ENCODE results near the gene APOOL.

APOOL gene

DNA sequence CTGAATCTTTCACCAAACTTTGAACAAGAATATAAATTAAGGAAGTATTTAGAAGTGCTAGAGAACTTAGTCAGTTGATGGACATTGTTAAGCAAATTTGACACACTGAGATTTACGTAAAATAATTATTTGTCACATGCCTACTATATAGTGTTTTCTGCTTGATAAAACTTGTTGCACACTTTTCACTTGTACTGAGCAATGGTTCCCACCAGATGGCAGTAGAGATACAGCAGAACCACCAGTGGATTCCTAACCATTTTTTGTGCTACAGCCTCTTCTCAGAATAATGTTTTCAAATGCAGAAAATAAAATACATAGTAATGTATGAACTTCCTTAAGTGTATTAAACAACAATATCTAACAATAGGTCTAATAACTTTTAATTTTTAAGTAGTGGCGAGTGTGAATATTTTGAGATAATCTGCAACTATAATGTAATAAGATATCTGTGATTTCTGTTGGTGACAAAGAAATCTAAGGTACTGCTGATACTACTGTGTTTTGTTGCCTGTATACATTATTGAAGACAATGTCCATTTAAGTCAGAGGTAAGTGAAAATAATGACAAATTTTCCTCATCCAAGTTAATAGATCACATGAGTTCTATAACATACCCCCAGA is 81.2 kb downstream of the APOOL start:
- peak; percentile 19 for DNase-seq (ENCODE audit: low spot score)

DNA sequence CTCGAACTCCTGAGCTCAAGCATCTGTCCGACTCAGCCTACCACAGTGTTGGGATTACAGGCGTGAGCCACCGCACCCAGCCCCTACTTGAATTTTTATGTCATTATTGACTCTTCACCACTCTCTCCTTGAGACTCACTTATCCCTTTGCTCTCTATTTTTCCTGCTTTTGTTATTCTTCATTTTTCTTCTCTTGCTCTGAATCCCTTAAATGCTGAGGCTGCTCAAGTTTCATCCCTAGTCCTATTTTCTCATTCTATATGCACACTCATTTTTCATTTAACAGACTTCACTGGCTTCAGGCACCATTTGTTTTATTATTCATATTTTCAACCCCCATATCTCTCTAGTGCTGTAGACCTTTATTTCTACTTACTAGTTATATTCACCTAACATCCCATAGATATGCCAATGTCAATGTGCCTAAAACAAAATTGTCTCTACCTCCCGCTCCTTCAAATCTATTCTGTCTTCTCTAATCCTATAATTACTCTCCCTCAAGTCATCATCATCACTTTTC is 85.7 kb downstream of the APOOL start:
- no peak for DNase-seq (ENCODE audit: low spot score)

DNA sequence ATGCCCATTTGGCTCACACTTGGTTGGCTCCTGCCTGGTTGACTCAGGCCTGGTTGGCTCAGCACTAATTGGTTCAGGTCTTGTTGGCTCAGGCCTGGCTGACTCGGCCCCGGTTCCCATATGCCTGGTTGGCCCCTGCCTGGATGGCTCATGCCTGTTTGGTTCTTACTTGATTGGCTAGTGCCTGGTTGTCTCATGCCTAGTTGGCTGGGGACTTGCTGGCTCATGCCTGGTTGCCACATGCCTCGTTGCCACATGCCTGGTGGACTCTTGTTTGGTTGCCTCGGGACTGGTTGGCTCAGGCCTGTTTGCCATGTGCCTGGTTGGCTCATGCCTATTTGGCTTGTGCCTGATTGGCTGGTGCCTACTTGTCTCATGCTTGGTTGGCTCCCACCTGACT is 103.7 kb downstream of the APOOL start:
- no peak for DNase-seq (ENCODE audit: low spot score)

DNA sequence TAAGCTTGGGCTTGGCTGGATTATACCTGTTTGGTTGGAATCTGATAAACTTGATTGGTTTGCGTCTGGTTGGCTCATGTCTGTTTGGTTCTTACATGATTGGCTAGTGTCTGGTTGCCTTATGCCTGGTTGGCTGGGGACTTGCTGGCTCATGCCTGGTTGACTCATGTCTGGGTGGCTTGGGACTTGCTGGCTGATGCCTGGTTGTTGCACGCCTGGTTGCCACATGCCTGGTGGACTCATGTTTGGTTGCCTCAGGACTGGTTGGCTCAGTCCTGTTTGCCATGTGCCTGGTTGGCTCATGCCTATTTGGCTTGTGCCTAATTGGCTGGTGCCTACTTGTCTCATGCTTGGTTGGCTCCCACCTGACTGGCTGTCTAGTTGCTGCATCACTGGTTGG is 104.5 kb downstream of the APOOL start:
- no peak for DNase-seq (ENCODE audit: low spot score)

DNA sequence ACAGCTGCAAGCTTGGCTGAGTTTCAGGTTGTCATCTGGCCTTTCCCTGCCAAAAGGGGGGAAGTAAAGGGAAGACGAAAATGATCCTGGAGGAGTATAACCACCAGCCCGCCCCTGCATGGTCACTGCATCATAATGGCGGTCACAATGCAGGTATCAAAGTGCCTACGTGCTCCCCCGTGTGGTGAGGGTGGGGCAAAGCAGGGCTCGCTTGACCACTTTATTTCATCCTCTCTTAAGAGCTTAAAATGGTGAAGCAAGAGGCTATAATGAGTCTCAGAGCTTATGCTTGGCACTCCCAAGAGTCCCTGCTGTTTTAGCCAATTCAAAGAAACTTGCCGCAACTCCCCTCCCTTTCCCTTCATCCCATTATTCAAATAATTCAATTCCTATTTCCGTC is 105.6 kb downstream of the APOOL start:
- peak; percentile 5 for DNase-seq (ENCODE audit: low spot score)

DNA sequence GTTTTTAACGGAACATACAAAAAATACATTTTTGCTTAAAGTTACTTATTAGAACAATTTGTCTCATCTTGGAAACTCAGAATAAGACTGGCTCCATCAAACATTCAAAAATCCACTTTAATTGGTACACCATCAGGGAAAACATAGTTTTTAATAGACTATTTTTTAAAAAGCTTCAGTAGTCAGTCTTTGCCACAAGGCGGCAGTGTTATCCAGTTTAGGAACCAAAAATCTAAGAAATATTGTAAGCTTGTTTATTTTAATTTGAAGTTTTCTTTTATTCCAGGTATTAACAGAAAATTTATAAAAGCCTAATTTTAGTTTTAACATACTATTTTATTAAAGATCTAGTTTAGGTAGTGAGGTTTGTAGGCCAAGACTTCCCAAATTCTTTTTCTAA is 107.7 kb downstream of the APOOL start:
- peak; percentile 3 for DNase-seq (ENCODE audit: low spot score)

DNA sequence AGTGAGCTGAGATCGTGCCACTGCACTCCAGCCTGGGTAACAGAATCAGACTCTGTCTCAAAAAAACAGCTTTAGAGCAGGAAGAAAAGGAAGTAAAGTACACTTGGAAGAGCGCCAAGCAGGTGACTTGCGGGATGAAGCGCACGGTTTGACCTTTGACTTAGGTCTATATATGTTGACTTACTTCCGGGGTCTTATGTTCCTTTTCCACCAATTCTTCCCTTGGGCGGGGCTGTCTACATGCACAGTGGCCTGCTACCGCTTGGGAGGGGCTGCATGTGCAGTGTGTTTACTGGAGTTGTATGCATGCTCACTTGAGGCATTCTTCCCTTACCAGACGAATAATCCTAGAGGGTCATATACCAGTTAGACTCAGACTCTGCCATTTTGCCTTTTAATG is 108.6 kb downstream of the APOOL start:
- DNase-seq (ENCODE audit: low spot score), result no peak

DNA sequence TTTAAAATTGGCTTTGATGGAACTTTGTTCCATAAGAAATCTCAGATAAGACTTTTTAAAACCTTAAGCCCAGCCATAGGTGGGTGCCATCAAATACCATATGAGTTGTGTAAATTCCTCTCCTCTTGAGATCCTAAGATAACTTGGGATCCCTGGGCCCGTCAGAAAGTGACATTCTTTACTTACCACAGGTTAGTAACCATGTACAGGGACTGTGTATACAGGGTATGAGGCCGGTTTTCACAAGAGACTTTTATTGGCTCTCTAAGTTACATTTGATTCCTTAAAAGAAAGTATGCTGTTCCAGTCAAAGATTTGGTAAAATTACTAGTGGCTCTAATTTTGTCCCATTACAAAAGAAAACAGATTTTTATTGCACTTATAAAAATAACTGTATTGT is 110.1 kb downstream of the APOOL start:
- DNase-seq (ENCODE audit: low spot score), result no peak

DNA sequence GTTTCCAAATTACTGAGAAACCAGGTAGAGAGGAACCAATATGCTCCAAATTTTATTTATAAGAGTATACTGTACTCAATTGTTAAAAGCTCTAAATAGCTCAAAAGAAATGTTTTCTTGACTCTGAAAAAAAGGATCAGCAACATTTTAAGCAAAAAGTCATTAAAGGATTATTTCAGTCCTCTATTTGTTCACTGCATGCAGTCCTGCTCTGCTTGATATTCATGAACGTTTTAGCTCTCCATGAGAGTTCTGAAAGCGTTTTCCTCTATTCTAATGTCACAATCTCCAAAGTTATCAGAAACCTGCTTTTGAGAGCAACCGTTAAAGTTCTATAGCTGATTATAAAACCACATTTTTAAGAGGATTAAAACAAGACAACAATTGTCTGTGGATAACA is 110.5 kb downstream of the APOOL start:
- no peak for DNase-seq (ENCODE audit: low spot score)

DNA sequence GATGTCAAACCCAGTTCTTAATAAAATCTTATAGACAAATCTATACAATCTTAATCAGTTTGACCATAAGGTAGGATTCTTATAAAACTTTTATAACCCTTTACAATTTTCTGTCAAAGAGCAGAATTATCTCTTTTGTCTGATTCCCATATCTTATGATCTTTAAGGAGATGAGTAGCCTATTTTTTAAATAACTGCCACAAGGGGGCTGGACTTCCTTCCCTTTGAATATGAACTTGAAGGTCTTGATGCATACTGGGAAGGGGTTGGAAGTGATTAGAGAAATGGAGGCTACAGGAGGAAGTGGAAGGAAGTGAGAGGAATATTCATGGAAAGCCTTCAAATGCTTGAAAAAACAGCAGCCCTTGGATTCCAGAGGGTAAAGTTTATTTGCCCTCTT is 111.1 kb downstream of the APOOL start:
- DNase-seq (ENCODE audit: low spot score), result no peak

DNA sequence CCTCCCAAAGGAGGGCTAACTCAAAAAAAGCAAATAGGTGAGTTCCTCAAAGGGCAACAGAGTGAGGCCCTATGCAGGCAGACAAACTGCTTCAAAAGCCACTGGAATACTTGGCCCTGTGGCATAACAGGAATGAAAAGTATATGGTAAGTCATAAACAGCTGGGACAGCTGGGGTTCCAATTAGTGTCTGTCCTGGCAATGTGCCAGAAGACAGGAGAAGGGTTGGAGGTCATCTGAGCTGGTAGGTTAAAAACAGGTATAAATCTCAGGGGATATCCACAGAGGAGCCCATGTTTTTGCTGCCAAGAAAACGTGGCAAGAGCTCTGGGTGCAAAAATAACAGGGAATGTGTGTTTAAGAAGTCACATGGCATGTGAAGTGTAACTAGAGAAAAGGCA is 111.6 kb downstream of the APOOL start:
- no peak for DNase-seq (ENCODE audit: low spot score)

DNA sequence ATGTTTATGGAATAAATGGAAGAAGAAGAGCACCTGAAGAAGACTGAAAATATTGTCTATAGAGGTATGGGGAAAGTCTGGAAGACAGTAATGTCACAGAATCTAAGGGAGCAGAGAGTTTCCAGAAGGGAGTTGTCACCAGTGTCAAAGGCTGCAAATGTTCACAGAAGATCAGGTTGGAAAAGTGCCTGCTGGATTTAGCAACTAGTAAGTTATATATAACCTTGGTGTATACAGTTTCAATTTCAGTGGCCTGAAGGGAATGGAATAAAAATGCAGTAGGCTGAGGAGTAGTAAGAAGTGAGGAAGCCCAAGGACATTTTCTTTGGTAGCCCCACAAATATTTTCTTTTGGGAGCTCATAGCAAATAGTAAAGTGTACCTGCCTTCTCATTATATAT is 132.7 kb downstream of the APOOL start:
- DNase-seq (ENCODE audit: low spot score), result no peak

DNA sequence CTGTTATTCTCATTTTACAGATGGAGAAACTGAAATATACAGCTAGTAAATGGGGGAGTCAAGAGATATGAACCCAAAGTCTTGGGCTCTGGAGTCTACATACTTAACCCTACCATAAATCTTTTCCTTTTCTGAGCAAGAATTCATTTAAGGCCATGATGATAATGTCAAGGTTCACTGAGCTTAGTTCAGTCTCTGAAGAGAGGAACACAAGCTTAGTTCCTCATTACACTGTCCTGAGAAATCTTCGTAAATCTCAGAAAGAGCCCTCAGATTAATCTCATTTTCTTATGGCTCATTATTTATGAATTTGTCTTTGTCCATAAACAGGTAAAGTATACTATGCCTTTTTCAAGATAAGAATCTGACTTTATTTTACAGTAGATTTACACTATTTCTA is 135.7 kb downstream of the APOOL start:
- no peak for DNase-seq (ENCODE audit: low spot score)

DNA sequence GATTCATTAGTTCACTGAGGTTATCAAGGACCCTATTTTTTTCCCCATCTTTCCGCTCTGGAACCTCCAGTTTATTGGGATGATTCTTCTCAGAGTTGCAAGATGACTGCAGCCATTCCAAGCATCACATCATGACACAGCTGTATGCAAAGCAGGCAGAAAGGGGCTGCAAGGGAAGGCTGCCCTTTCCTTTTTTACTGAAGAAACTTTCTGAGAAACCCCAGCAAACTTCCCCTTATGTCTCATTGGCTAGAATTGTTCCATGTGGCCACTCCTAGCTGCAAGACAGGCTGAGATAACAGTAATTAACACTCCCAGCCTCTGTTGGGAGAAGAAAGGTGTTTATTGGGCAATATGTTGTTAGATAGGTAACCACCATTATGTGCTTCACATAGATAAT is 137.3 kb downstream of the APOOL start:
- no peak for DNase-seq (ENCODE audit: low spot score)

Data from COLO829 (cell line).